HEK293 (cell line): ENCODE data around the gene SLC25A25.

Experiments
- CTCF ChIP-seq: fragments of 450-650 bp; formaldehyde crosslinking; IDR thresholded peaks from 2 replicates; pipeline ENCODE4 v1.5.1; 2016; ENCODE audit warnings: missing biosample characterization, missing genetic modification characterization
- HOXA7 ChIP-seq: sonication (generic); formaldehyde crosslinking; IDR thresholded peaks from 2 replicates; pipeline ENCODE4 v1.8.1; 2022; ENCODE audit warnings: missing genetic modification reagents, borderline replicate concordance
- TCF7L2 ChIP-seq: IDR thresholded peaks from 2 replicates; pipeline ENCODE4 v1.6.1; 2011; ENCODE audit warnings: low read depth, mild to moderate bottlenecking, inconsistent platforms, low read length, moderate library complexity, borderline replicate concordance
- ZBTB7A ChIP-seq: fragments of 450-650 bp; formaldehyde crosslinking; IDR thresholded peaks from 2 replicates; pipeline ENCODE4 v1.5.1; 2016; ENCODE audit warnings: low read depth, missing biosample characterization, missing genetic modification characterization
- ZNF423 ChIP-seq: fragments of 450-650 bp; formaldehyde crosslinking; IDR thresholded peaks from 2 replicates; pipeline ENCODE4 v1.5.1; 2016; ENCODE audit warnings: missing biosample characterization, missing genetic modification characterization
- ZNF621 ChIP-seq: fragments of 450-650 bp; formaldehyde crosslinking; IDR thresholded peaks from 2 replicates; pipeline ENCODE4 v1.5.1; 2017; ENCODE audit warnings: missing biosample characterization, missing genetic modification characterization
- ZNF624 ChIP-seq: fragments of 450-650 bp; formaldehyde crosslinking; IDR thresholded peaks from 2 replicates; pipeline ENCODE4 v1.5.1; 2017; ENCODE audit warnings: missing biosample characterization, missing genetic modification characterization
- ZNF701 ChIP-seq: fragments of 450-650 bp; formaldehyde crosslinking; IDR thresholded peaks from 2 replicates; pipeline ENCODE4 v1.5.1; 2016; ENCODE audit warnings: missing biosample characterization, missing genetic modification characterization

GRCh38 chr9:128099932-128100491 lies 32.0 kb downstream of the SLC25A25 start:
- no peak for TF ChIP-seq ZBTB7A (tag by site-specific recombination)
- no peak for TF ChIP-seq TCF7L2
- TF ChIP-seq ZNF701 (tag by site-specific recombination): no peak
- no peak for TF ChIP-seq ZNF423 (tag by site-specific recombination)
- TF ChIP-seq CTCF: no peak
- no peak for TF ChIP-seq ZNF624 (tag by site-specific recombination)
- TF ChIP-seq HOXA7 (CRISPR knock-in tag): no peak
- TF ChIP-seq ZNF621 (tag by site-specific recombination): no peak
